ENCODE measurements around the gene NACC2. TPM values are rescaled to one million over a fixed set of nuclear protein-coding genes. Genes with fewer than 3 reads are reported as not detected.
A peak's percentile ranks its signal among the peaks of the same experiment; 100 is the strongest.

Gene NACC2
- total and polyA plus RNA-seq, 9 of the 15 experiments (the other 6 are each of a cell fraction or from before 2014, with no cell fraction given), result 0.70 to 25.1 (median 5.6) TPM

DNA sequence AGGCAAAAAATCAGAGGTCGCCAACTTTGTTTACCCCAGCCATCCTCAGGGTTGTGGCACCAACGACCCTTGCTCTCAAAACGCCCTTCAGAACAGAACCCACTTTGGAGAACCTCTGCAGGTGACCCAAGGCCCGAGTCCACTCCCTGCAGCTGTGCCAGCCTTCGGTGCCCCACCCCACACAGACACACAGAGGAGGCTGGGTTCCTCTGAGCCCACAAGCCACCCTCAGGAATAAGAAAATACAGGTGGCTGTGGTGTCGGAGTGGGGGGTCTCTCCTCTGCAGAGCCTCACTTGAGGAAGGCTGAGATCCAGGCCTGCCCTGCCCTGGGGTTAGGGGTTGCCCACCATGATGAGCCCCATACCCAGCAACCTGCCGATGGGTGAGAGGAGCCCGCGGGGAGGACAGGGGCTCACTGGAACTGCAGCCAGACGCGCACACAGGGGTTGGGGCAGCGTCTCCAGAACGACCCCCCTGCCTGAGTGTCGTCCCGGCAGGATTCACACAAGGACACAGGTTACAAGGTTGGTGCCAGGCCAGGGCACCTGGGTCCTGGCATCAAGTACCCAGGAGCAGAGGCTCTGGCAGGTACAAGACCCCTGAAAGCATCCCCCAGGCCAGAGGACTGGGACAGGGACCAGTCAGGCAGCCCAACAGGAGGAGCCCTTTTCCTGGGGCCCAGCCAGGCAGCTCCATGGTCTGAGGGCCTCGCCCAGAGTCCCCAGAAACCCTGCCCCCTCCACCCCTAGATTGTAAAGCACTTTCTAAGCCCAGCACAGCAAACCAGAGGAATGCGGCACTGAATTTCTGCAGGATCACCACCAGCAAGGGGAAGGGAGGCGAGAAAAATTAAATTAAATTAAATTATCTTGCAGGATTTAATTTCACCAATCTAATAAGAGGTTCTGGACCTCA, 40.0 kb downstream of the NACC2 start:
- ChIA-PET POLR2A (interaction anchor here (0.8 kb wide), 2 partner anchors 17 to 32 kb away, joined by 3 read pairs; no protein-coding TSS in a partner anchor), CTCF (ENCODE audit: low intra/inter-chr PET ratio) (no interaction called here)
- Histone ChIP-seq H2AFZ (ENCODE audit: low read depth, low read length) (no peak overlapping the region), H4K20me1 (replicated peaks; ENCODE audit: control insufficient read depth, insufficient read depth, low read length) (peaks cover 25% of the 10 kb centered on the region), H3K36me3 (ENCODE audit: control insufficient read depth, insufficient read depth, low read length) (peaks cover 14% of the 10 kb centered on the region; the same call in 1 of the 3 replicates), H3K9ac (ENCODE audit: insufficient read depth in 1 of 2, low read depth in 2 of 2, low read length in 2 of 2) (peak overlapping the region in 1 of 2 experiments; percentile 52; a peak in 2 of 4 replicates), H3K4me2 (ENCODE audit: insufficient read depth, low read length) (no peak overlapping the region), H3K27me3 (ENCODE audit: control insufficient read depth in 2 of 2, insufficient read depth in 2 of 2, low read length in 2 of 2) (no peaks in the 10 kb centered on the region), H3K79me2 (ENCODE audit: control insufficient read depth, insufficient read depth, low read length) (peaks cover 60% of the 10 kb centered on the region), H3K9me3 (replicated peaks; ENCODE audit: control insufficient read depth, insufficient read depth, low read depth, low read length) (no peaks in the 10 kb centered on the region), H3K4me3 (no peak overlapping the region), H3K9me1 (ENCODE audit: control insufficient read depth, insufficient read depth, low read length) (no peaks in the 10 kb centered on the region), H3K27ac (ENCODE audit: extremely low read depth, low read depth, low read length) (no peak overlapping the region), H3K4me1 (replicated peaks in 1 of 2; ENCODE audit: control insufficient read depth in 2 of 2, insufficient read depth in 2 of 2, low read length in 2 of 2) (peaks cover 0 to 69% of the 10 kb centered on the region in 2 experiments; a peak in 2 of 5 replicates)
- WGBS (ENCODE audit: insufficient coverage, low coverage, missing lambda C conversion rate), result 86% methylated on average over 16 of the region's 18 CpGs
- no peak for TF ChIP-seq ZSCAN32 (CRISPR knock-in tag; IDR thresholded peaks at IDR 0.05)
- TF ChIP-seq ZNF445 (CRISPR knock-in tag; IDR thresholded peaks at IDR 0.05; ENCODE audit: low read depth), result no peak
- TF ChIP-seq, protein P1, sequence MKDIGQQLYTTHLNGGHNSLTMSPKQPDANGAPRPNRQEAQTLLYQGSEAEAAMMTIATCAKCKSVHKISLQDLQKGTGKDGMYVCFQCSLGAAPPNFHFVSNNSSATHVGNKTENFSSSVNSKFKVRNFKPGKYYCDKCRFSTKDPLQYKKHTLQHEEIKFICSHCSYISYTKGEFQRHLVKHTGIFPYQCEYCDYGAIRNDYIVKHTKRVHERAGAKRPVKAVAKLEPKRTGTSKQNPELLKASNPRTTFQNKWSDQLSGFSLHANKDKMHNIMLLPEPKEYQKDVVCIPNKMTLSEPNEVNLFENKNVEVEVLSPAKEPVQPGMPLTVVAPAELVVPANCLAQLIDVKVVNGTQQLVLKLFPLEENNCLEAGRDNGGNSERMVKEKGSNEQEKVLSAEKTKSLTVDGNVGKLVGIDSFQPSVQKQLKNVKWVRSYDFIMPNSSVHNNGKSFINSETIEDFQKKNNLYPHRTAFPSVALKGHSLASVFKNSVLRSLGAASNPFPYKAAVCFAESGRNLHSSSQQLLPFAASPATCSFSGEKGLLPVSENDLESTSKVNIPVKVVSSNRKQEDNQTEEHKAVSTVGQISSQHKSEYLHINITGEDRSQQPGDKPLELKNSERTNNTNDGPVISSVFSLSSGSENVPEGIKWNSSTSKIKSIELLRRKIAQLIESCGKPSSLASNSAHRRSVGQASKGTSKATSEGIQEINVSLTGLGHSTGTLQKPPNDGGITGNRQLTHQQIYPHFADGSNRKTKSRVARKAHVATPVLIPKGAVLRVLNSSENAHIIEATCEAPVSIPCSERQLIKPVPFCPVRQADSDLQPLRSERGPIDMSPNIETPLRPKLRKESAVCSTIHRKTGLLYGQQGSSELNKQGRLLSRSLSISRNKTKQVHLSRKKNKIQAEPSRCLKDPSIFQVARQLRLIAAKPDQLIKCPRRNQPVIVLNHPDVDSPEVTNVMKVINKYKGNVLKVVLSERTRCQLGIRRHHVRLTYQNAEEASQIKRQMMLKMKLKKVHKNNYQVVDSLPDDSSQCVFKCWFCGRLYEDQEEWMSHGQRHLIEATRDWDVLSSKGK (CRISPR knock-in tag; IDR thresholded peaks at IDR 0.05), result no peak
- no peak for TF ChIP-seq ZFP36 (IDR thresholded peaks at IDR 0.05; ENCODE audit: low read depth, low read length, partially characterized antibody)
- no peak for TF ChIP-seq THRA (IDR thresholded peaks at IDR 0.05)
- no peak for TF ChIP-seq ILF3 (IDR thresholded peaks at IDR 0.05; ENCODE audit: borderline replicate concordance)
- TF ChIP-seq ZNF644 (tag; IDR thresholded peaks at IDR 0.05; ENCODE audit: low read depth), result no peak
- no peak for TF ChIP-seq ZNF277 (CRISPR knock-in tag; IDR thresholded peaks at IDR 0.05; ENCODE audit: borderline replicate concordance)
- no peak for TF ChIP-seq FOSL1 (tag; conservative IDR thresholded peaks at IDR 0.05)
- TF ChIP-seq, protein P2, sequence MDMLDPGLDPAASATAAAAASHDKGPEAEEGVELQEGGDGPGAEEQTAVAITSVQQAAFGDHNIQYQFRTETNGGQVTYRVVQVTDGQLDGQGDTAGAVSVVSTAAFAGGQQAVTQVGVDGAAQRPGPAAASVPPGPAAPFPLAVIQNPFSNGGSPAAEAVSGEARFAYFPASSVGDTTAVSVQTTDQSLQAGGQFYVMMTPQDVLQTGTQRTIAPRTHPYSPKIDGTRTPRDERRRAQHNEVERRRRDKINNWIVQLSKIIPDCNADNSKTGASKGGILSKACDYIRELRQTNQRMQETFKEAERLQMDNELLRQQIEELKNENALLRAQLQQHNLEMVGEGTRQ (CRISPR knock-in tag; IDR thresholded peaks at IDR 0.05), result no peak
- FAIRE-seq (no peak), DNase-seq (ENCODE audit: extremely low read depth in 1 of 4, low spot score in 3 of 4) (no peak), ATAC-seq (no peak)
- intact Hi-C loops (cut with micrococcal nuclease) (no loop called here), in situ Hi-C loops (cut with MboI) (no loop called here)
- no TSS peak for BruUV-seq (replicated peaks)

Measured in K562 (cell line).